GM12865 (cell line): ENCODE results near the gene LIPT2.

Experiments
- DNase-seq: peaks from one replicate; pipeline ENCODE4 v3.0.0; 2010; ENCODE audit warnings: low read depth
- H3K4me3 ChIP-seq: 2 replicates; pipeline ENCODE4 v1.5.1; 2011; ENCODE audit warnings: mild to moderate bottlenecking, low read depth, low read length, control low read depth
- TF ChIP-seq, protein P1 (sequence below): IDR thresholded peaks from 2 replicates; pipeline ENCODE4 v1.5.1; 2011; ENCODE audit warnings: low read length, control low read depth, low read depth, inconsistent platforms; ENCODE audit not compliant: insufficient read depth; ENCODE audit errors: missing control alignments

Gene LIPT2

DNA sequence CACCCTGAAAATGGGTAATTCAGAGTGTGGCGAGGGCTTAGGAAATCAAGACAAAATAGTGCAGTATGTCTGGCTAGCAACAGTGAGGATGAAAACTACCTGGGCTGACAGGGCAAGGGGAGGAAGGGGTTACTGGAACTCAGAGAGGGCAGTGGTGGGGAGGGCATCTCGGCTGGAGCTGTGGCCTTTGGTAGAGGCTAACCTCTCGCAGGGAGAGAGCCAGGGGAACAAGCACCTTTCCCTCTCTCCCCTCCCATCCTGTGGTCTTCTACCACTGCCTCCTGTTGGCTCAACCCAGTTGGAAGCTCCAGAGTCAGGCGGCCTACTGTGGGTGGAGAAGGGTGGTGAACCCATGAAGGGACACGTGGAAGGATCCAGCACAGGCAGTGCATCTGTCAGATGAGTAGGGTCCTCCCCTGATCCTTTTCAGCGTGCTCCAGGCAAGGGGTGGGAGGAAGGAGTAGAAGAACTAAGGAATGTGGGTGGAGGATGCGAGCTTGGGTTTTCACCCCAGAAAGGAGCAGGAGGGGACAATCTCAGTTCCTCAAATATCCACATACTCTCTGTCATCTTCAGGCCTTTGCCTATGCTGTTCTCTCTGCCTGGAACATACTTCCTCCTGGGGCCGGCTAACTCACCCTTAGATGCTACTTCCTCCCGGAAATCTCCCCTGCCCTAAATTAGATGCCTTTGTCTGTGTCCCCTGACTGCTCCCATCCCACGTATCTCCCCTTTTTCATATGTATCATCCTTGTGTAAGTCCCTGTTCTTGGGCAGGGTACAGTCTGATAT, 19.9 kb downstream of the LIPT2 start:
- TF ChIP-seq, protein P1, sequence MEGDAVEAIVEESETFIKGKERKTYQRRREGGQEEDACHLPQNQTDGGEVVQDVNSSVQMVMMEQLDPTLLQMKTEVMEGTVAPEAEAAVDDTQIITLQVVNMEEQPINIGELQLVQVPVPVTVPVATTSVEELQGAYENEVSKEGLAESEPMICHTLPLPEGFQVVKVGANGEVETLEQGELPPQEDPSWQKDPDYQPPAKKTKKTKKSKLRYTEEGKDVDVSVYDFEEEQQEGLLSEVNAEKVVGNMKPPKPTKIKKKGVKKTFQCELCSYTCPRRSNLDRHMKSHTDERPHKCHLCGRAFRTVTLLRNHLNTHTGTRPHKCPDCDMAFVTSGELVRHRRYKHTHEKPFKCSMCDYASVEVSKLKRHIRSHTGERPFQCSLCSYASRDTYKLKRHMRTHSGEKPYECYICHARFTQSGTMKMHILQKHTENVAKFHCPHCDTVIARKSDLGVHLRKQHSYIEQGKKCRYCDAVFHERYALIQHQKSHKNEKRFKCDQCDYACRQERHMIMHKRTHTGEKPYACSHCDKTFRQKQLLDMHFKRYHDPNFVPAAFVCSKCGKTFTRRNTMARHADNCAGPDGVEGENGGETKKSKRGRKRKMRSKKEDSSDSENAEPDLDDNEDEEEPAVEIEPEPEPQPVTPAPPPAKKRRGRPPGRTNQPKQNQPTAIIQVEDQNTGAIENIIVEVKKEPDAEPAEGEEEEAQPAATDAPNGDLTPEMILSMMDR, result no peak
- no peak for DNase-seq
- no peak overlapping the region for H3K4me3 ChIP-seq

DNA sequence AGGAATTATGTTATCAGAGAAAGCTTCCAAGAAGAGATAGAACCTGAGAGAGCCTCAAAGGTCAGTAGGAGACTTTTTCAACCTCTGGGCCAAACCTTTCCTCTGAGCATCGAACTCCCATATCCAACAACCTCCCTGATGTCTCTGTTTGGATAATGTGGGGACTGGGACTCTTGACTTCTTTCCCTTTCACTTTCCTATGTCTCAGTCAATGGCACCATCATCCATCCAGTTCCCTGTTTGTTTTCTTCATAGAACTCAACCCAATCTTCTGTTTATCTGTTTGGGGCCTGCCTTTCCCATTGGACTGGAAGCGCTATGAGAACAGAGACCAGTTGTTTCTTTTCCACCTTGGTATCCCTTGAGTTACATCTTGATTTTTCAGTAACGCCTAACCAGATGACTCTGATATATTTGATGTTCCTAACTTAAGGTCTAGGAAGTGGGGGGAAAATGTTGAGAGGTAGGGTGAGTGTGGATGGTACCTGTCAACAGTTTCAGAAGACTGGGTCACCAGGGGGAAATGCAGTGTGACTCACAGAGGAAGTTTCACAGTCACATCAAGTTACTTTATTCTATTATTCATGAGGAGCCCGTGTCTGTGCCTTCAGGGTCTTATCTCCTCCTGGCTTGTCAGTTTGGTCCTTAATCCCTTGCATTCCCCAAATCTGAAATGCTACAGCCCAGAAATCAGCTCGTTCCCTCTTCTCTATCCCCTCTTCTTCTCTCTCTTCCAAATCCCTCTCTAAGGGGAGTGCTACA, 21.7 kb downstream of the LIPT2 start:
- DNase-seq, result no peak
- H3K4me3 ChIP-seq, result no peak overlapping the region
- TF ChIP-seq, protein P1, result no peak

DNA sequence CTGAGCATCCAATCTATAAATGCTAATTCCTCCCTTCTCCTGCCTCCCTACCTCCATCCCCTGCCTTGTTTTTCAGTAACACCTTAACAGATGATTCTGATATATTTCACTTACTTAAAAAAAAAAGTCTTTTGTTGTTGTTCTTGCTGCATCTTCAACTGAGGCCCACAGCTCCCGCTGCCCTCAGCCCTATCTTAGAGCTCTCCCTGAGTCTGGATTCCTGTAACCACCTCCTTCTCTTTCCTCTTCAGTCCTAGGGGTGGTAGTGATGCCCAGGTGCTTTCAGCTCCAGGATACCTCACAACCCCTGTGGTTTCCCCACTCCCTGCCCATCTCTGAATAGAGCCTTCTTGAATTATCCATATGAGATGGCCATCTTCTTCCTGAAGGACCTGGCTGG, 22.5 kb downstream of the LIPT2 start:
- DNase-seq, result no peak
- no peak overlapping the region for H3K4me3 ChIP-seq
- TF ChIP-seq, protein P1, result no peak

DNA sequence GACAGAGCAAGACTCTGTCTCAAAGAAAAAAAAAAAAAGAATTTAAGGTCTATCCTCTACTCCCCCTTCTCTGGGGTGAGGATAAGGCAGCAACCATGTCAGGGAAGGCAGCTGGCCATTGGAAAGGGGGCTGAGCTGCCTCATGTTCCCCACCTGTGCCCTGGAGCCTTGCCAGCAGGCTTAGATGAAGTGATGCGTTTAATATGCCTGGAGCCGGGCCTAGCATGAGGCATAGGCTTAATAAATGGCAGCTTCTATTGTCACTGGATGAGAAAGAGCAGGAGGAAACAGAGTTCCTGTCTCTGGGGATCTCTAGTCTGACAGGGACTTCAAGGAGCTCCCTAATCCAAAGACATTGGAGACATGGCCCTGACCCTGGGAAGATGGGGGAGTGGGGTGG, 23.0 kb downstream of the LIPT2 start:
- TF ChIP-seq, protein P1, result no peak
- no peak overlapping the region for H3K4me3 ChIP-seq
- no peak for DNase-seq

DNA sequence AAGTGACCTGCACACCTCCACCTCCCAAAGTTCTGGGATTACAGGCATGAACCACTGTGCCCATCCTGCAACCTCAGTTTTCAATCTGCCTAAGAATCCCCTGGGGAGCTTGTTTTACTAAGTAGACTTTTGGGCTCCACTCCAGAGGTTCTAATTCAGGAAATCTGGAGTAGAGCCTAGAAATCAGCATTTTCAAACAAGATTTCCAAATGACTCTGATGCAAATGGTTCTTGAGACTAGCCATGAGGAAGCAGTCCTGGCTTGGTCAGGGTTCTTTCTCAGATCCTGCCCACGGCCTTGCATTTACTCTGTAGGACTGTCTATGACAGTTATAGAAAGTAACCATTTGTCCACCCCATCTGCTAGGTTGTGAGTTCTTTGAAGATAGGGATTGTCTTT, 24.6 kb downstream of the LIPT2 start:
- TF ChIP-seq, protein P1, result no peak
- no peak overlapping the region for H3K4me3 ChIP-seq
- DNase-seq, result no peak

DNA sequence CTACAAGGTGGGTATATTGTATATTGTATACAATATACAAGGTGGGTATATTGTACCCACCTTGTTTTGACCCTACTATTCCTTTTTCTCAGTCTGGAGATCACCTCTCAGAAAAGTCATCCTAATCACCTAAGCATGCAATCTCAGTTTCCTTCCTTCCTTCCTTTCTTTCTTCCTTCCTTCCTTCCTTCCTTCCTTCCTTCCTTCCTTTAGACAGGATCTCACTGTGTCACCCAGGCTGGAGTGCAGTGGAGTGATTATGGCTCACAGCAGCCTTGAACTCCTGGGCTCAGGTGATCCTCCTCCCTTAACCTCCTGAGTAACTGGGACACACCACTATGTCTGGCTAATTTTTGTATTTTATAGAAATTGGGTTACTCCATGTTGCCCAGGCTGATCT, 25.0 kb downstream of the LIPT2 start:
- no peak overlapping the region for H3K4me3 ChIP-seq
- no peak for DNase-seq
- TF ChIP-seq, protein P1, result no peak
